ENCODE data around the gene EXOC2.
"Not testable (repeated sequence)": the region's sequence is repeated elsewhere in the genome, so short reads cannot be mapped to it uniquely, and the experiment has no call there.

The EXOC2 gene

DNA sequence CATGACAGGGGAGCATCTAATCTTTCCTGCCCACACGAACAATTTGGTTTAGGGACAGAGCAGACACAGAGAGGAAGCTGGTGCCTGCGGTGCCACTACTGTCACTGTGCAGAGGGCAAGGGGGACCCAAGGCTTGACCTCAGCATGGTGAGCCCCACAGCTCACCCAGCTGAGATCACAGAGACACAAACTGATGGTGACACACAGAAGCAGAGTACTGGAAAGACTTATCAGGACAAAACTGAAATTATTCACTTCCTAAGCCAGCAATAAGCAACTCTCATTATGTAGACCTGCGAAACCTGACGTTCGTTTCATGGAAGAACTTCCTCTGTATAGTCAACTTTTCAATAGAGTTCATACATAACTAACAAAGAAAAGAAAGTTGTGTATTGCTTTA is 122.1 kb downstream of the EXOC2 start:
- no peak for DNase-seq

DNA sequence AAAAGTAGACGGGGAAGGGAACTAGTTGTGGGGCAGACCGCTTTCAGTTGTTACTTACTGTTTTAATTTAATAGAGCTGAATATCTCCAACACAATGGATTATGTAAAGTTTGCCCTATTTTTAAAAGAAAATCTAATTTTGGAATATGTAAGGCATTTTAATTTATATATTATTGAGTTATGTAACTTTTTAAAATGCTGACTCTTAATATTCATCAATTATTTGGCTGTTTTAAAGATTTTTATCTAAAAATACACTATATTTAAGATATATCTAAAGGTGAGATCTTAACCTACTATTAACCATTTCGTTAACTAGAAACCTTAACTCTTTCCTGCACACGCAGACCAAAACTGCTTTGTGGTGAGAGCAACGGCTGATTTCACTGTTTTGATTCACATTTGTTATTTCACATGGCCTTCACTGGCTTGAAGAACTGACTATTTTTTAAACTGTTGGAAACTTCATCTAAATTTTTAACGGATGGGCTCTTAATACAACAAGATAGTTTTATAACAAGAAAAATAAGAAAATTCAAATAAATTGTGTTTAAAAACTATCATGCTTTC is 123.9 kb downstream of the EXOC2 start:
- no peak for DNase-seq

DNA sequence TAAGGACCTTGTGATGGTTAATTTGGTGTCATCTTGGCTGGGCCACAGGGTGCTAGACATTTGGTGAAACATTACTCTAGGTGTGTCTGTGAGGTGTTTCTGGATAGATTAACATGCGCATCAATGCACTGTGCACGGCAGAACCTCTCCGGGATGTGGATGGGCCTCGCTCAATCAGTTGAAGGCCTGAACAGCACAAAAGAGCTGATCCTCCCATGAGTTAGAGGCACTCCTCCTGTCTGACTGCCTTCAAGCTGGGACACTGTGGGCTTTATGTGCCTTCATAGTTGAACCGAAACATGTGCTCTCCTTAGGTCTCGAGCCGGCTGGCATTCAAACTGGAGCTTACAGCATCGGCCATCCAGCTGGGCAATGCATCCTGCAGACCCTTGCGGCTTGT is 124.9 kb downstream of the EXOC2 start:
- no peak for DNase-seq

DNA sequence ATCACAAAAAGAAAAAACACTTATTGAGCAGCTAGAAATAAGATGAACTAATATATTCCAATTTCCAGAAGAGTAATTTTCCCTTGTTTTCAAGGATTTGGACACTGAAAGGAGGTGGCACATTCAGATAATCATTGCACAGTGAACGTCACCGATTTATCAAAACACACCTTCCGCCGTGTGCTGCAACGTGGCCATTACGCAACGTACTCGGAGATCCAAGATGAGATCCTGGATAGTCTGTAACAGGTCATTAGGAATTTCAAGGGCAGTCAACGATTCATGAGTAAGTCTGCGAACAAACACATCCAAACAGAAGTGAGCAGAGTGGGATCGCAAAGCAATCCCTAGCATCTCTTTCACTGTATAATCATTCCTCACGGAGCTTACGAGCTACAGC is 129.1 kb downstream of the EXOC2 start:
- DNase-seq: no peak

DNA sequence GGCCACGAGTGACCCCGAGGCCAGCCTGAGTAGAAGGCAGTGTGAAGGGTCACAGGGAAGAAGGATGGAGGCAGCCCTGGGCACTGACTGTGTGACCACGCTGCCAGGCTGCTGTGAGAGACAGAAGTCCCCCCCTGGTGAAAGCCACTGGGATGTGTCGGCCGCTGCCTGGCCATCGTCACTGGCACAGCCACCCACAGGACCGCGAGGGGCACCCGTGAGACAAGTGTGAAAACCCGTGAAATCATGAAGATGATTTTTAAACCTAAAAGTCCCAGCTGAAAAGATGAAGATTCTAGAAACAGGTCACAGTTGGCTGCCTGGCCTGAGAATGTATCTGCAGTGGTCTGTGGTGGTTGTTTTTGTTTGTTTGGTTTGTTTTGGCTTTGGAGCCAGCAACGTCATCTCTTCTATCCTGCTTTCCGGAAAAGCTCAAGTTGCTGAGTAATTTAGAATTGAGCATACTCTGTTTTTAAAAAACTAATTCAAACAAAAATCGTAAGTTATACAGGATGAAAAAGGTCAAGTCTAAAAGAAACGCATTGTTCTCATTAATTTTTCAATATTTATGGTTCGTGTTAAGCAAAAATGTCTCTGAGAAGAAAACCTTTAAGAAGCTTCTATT is 130.8 kb downstream of the EXOC2 start:
- DNase-seq: no peak

DNA sequence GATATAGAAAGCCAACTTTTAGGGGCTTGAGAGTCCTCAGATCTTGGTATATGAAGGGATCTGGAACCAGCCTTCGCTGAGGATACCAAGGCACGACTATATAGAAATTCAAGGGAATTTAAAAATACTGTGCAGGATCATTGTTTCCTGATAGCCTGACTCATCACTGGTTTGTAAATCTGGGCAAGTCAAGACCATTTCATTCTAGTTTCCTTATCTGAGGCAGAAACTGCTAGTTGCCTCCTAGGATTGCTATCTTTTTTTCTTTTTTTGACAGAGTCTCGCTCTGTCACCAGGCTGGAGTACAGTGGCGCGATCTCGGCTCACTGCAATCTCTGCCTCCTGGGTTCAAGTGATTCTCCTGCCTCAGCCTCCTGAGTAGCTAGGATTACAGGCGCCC is 131.6 kb downstream of the EXOC2 start:
- not testable (repeated sequence) for DNase-seq

DNA sequence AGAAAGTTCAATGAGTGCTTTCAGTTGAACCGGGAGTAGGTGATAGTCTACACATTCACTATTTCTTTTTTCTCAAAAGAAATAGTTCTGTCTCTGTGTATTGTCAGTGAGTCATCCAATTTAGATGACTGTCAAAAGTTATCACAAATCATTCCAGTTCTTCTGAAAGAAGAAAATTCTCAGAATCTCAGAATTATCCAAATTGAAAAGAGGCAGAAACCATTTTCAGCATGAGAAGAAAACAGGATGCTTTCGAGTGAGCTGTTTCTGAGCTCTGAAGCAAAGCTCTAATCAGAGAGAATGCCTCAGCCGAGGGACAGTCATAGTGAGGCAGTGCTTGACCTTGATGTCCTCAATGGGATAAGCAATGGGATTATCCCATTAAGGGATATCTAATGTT is 134.0 kb downstream of the EXOC2 start:
- no peak for DNase-seq

DNA sequence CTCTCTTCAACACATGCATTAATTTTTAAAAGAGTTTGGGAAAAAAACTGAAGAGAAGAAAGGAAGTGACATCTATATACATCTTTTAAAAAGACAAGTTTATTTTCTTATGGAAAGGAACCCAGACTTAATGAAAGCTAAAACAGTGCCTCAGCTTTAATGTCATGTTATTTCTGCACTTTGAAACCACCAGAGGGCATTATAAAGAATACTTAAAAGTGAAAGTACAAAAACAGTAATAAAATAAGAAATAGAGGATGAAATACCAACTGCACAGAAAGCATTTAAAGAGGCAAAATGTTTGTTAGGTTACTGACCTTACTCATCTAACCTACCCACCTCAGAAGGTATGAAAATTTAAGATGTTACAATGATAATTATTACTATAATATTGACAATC is 134.8 kb downstream of the EXOC2 start:
- no peak for DNase-seq

DNA sequence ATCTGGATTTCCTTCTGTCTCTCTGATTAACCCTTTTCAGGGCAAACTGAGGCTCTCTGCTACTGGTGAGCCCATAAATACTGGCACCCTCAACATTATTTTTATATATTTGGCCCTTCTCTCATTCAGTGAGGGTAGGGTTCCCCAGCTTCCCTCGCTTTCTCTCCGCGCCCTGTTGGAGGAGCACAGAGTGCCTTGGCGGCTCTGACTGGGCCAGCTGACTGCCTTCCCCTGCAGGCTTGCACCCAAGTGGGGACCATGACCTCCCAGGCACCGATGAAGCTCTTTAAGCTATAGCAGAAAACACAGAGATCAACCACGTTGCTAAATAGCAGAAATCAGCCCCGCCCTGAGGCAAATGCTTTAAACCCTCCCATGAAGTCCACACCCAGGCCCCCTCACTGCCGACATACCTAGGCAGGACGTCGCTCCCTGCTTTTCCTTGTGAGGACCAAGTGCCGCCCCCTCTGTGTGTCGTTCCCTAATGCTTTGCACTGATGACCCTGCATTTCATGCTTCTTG is 141.0 kb downstream of the EXOC2 start:
- no peak for DNase-seq

DNA sequence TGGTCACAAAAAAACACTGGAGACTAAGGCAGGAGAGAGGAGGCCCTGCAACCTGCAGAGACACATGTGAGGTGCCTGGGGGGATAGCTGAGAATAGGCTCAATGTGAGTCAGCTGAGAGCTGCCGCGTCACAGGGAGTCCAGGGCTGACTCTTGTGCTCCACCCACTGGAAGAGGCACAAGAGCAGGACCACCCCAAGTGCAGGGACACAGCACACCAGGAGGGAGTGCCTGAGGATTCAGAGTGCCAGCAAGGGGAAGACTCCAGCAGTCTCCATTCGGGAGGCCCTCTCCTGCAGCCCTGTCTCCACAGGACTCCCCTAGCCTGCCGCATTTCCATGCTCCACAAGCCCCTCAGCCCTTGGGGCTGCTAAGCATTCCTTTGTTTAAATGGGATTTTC is 141.5 kb downstream of the EXOC2 start:
- DNase-seq: no peak

DNA sequence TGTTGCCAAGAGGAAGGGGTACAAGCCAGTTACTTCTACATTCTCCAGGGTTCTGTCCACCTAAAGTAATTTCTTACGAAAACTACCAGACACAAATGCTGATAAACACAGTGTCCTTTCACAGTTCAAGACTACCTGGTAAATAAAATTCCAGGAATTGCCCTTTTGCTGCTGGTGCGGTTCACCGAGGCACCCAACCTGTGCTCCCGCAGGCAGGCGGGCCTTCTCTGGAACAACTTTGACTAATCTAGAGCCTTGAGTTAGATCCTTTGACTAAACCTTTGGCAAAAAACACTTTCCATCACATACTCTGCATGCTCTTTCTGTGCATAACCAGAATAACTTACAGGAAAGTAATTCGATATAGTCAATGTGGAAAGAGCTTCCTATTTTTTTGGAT is 143.0 kb downstream of the EXOC2 start:
- no peak for DNase-seq

DNA sequence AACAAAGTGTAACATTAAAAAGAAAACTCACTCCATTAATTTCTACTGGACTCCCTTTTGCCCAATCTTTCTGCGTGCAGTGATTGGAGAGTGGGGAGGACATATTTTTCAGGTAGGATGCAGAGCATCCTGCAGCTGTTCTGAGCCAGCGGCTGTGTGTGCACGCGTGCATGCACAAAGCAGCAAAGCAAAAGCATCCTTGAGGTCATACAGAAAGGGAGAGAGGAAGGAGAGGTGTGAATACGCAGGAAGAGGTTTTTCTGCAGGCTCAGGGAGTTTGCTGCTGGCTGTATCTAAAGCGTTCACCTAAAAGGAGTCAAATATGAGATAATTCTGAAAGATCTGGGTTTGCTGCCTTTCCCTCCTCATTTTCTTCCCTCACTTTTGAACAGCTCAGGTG is 144.4 kb downstream of the EXOC2 start:
- no peak for DNase-seq

DNA sequence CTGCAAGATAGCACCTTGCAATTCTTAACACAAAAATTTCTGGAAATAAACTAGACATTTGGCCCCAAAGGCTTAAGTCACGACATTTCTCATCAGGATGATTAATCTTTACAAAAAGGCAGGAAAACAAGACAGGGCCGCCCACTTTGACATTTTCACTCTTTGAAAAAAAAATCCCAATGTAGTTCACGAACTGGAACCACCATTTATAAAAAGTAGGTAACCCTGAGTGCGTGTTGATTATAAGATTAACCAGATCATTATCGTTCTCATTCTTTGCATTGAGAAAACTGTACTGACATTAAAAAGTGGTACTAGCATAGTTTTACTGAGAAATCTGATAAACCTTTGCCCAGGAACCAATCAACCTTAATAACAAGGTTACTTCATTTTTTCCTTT is 144.8 kb downstream of the EXOC2 start:
- DNase-seq: no peak

DNA sequence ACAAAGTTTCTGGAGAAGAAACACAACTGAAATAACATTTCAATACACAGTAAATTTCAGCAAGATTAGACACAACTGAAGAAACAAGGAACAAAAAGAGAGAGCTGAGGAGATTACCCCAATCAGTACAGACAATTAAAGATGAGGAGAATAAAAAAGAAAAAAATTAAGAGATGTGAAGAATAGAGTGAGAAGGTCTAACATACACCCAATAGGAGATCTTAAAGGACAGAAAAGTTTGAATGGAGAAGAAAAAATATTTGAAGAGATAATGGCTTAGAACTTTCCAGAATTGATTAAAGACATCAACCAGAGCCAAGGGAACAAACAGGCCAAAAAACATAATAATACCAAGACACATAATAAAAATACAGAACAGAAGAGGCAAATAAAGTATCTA is 152.4 kb downstream of the EXOC2 start:
- no peak for DNase-seq

DNA sequence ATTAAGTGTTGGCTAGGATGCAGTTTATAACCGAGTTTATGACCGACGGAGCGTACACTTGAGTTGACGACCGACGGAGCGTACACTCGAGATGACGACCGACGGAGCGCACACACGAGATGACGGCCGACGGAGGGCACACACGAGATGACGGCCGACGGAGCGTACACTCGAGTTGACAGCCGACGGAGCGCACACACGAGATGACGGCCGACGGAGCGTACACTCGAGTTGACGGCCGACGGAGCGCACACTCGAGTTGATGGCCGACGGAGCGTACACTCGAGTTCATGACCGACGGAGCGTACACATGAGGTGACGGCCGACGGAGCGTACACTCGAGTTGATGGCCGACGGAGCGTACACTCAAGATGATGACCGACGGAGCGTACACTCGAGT is 155.8 kb downstream of the EXOC2 start:
- no peak for DNase-seq

DNA sequence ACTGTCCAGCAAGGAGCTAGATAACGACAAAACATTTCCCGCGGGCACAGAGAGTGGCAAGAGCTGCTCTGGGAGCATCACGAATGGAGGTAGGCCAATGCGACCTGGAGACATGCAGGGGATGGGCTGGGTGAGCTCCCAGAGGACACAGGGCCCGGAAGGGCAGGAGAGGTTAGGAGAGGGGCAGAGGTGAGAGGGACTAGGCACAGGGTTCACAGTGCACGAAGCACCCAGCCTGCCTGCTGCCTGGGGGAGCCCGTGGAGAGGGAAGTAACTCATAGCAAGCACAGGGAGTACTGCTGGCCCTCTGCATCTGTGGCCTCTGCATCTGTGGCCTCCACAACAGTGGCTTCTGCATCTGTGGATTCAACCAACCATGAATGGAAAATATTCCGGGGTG is 162.5 kb downstream of the EXOC2 start:
- no peak for DNase-seq

DNA sequence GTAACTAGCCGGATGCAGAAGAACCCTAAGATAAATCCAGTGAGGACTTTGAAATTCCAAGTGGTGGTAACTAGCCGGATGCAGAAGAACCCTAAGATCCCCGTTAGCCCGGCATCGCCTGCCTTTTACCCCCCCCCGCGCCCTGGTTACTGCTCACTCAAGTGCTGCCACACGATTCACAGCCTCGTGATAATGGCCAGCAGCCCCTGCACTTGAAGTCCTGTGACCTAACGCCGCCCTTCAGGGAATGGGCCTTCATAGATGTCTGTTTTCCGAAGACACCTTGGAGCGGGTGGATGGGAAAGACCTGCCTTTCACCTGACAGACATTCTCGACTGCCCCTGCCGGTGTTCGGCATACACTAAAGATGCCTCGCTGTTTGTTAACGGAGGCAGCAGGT is 163.9 kb downstream of the EXOC2 start:
- no peak for DNase-seq

DNA sequence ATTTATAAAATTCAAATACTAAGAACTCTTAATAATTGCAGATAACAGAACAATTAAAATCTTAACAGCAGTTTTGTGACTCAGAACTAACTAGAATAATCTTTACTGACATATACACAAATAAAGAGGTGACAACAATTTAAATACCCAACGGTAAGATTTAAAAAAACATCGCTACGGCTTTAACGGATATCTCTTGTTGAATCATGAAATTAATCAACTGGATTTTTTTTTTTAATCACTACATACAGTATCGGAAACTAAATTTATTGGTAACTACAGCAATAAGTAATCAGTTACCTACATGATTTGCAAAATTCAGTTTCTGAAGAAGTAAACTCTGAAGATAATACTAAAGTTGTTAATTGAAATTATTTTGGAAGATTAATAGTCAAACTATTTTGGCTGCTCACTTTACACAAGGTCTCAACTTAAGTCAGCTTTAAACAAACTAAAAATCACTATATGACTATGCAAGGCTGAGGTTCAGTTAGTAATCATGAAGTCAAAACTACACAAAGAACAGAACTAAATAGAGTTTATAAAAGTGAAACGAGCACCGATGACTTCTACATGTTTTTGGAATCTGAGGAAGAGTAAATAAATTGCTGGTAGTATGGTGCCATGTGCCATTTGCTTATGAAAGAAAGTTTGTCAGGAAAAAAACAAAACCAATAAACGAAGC is 164.8 kb downstream of the EXOC2 start:
- no peak for DNase-seq

DNA sequence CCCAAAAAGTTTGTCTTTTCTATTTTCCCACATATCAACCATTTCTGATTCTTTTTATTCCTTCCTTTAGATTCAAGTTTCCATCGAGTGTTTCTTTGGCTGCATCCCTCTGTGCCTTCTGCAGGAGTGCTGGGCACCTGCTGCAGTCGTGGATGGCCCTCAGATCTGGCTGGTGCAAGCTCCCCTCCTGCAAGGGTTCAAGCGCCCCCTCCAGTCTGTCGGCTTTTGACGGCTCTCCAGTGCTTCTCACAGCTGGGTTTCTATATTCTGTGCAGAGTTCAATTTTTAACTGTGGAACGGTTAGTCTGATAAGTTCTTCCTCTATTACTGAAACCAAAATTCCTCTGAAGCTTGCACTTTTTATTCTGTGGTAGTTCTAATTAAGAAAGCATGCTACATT is 168.1 kb downstream of the EXOC2 start:
- no peak for DNase-seq

DNA sequence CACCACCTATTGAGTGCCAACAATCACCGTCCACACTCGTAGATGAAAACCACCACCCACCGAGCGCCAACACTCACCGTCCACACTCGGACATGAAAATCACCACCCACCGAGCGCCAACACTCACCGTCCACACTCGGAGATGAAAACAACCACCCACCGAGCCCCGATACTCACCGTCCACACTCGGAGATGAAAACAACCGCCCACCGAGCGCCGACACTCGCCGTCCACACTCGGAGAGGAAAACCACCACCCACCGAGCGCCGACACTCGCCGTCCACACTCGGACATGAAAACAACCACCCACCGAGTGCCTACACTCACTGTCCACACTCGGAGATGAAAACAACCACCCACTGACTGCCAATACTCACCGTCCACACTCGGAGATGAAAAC is 172.1 kb downstream of the EXOC2 start:
- DNase-seq: no peak

DNA sequence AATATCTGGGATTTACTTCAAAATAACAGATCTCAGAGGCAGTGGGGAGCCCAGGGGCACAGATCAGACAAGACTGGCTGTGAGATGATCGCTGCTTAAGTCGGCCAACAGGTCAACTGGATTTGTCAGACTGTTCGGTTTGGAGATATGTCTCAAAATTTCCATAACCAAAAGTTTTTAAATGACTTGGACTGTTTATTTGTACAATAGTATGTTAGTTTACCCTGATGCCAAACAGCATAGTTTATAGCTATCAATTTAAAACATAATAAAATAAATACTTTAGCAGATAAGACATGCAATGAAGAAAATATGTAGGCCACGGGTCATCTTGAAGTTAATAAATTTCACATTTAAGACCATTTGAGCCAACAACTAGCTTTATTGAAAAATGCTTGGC is 174.7 kb downstream of the EXOC2 start:
- no peak for DNase-seq

DNA sequence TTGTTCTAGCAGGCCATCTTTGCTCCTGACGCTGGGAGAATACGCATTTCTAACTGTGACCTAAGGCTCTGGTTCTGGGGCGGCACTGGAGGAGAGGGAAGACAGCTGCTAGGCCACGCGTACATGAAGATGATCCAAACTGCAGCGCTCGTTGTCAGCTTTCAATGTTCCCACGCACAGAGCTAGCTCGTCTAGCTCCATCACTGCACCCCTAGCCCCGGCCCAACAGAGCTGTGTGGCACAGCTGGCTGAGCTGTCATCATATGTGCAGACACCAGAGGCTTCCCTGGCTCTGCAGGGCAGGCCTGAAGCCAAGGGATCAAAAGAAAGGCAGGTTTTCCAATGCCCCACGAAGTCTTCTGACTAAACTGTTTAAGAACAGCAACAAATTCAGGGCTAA is 176.7 kb downstream of the EXOC2 start:
- DNase-seq: no peak

DNA sequence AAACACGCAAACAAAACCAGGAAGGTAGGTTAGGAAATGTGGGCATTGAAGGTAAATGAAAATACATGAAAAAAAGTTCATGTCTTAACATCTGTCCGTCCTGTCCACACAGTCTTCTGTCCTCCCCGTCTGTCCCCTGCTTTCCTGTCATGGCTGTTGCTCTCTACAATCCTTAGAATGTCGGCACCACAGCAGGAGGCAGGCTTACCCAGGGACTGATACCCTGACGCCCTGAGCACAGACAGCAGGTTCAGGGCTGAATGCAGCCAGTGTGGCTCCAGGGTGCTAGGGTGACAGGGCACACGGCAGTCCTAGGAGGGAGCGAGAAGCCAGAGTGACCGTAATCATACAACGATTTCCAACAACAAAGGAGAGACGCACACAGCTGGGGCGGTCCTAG is 177.7 kb downstream of the EXOC2 start:
- no peak for DNase-seq

DNA sequence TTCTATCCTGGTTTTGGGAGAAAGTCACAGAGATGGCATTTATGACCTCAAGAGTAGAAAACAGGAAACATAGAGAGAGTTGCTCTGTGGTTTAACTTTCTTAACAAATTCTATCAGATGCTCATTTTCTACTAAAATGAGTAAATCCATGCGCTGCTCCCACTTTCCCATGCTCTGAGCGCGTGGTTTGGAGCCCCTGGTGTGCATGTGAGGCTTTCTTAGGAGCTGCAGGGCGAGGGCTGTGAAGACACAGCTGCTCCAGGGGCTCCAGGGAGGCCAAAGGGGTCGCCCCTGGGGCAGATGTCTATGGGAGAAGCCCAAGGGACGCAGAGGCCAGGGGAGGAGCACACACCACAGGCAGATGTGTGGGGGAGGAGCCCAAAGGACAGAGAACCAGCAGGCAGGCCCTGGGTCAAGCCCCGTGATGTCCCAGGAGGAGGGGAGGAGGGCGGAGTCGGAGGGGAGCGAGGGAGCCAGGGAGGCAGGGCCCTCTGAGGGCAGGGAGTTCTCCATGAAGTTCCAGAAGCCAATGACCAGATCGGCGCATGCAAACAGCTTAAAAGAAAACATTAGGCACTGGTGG is 178.5 kb downstream of the EXOC2 start:
- no peak for DNase-seq

Data from NCI-H510A (cell line).